ENCODE measurements around the gene SLC36A3. TPM values are rescaled to one million over a fixed set of nuclear protein-coding genes. Genes with fewer than 3 reads are reported as not detected.
"Not testable (repeated sequence)": the region's sequence is repeated elsewhere in the genome, so short reads cannot be mapped to it uniquely, and the experiment has no call there.

Gene SLC36A3
- polyA plus RNA-seq, 1 donor: not detected

GRCh38 chr5:151258816-151259215 is 44.8 kb downstream of the SLC36A3 start:
- DNase-seq: no peak

- DNase-seq: no peak
These were observed 45.4 kb downstream of the SLC36A3 start for GRCh38 chr5:151258201-151258611.

DNA sequence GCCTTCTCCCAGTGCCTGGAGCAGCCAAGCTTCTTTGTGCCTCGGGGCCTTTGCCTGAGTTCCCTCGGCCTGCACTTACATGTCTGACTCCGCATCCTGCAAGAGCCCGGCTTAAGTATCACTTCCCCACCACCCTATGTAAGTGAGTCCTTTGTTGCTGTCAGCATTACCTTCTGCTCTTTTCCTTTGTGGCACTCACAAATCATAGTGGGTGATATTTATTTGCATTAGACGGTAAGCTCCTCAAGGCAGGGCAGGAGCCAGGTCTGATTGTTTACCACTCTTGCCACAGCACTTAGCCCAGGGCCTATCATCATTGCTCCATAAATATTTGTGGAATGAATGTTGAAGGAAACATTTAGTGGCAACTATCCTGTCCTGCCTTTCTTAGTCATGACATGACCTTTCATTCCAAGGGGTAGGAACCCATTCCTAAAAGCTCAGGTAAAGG is 45.8 kb downstream of the SLC36A3 start:
- DNase-seq: no peak

GRCh38 chr5:151255621-151256286 is 47.8 kb downstream of the SLC36A3 start:
- DNase-seq: no peak

- DNase-seq: not testable (repeated sequence)
These were observed 48.6 kb downstream of the SLC36A3 start for GRCh38 chr5:151254990-151255389.

DNA sequence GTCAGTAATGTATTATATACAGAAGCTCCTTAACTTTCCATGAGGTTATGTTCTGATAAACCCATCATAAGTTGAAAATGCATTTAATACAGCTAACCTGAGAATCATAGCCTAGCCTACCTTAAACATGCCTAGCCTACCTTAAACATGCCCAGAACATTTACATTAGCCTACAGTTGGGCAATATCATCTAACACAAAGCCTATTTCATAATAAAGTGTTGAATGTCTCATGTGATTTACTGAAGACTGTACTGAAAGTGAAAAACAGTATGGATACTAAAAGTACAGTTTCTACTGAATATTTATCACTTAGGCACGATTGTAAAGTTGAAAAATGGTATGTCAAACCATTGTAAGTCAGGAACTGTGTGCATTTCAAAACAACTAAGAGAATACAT is 49.0 kb downstream of the SLC36A3 start:
- no peak for DNase-seq

- DNase-seq: no peak
These were observed 50.0 kb downstream of the SLC36A3 start for GRCh38 chr5:151253605-151253950.

DNA sequence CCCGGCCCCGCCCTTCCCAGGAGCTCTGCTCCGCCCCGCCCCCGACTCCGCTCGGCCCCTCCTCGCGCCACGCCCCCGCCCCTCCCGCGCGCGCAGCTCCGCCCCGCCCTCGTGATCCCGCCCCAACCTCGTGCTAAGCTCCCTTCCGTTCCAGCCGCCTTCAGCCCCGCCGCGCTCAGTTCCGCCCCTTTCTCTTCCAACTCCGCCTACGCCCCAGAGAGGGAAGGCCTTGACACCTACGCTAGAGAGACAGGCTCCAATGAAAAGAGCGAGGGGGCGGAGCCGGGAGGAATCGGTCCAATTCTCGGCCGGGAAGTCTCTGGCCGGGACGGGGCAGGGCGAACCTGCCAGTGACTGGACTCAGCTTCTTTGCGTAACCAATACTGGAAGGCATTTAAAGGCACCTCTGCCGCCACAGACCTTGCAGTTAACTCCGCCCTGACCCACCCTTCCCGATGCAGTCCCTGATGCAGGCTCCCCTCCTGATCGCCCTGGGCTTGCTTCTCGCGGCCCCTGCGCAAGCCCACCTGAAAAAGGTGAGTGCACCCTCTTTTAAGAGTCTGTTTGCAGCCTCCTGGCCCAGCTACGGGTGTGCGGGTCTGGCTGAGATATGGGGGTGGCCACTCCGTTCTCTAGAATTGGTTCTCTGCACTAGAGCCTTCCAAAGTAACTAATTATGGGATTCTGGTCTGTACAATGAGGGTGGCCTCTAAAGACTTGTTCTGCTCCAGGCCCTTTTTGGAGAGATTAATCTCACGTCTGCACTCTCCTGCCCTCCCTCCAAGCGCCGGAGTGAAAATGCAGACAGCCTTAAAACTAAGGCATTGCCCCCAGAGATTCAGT is 50.6 kb downstream of the SLC36A3 start, which contains the start of gene GM2A:
Gene GM2A (plus strand): TSS at position 424 of the 843 bp plus-strand sequence. CDS start 32 bp downstream, at position 456.
- peak; percentile 99 for DNase-seq

DNA sequence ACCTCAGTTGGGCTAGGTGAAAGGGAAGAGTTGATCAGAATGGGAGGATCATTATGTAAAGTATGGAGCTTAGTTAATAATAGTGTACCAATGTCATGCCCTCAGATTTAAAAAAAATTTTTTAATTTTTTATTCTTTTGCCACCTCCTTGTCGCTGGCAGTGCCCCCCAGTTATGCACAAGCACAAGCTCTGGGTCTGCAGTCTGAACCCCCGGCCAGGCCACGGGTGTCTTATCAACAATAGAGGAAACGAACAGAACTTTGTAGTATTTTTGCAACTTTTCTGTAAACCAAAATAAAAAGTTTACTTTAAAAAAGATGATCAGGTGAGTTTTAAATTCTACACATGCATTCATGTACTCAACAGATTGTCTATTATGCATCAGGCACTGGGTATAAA is 51.9 kb downstream of the SLC36A3 start:
- no peak for DNase-seq

GRCh38 chr5:151251001-151251551 is 52.5 kb downstream of the SLC36A3 start:
- DNase-seq: no peak

GRCh38 chr5:151250346-151251000 is 53.1 kb downstream of the SLC36A3 start:
- DNase-seq: no peak

- no peak for DNase-seq
These were observed 54.3 kb downstream of the SLC36A3 start for GRCh38 chr5:151249281-151249680.

GRCh38 chr5:151248651-151249050 is 54.9 kb downstream of the SLC36A3 start:
- DNase-seq: no peak

- no peak for DNase-seq
These were observed 57.8 kb downstream of the SLC36A3 start for GRCh38 chr5:151245680-151246219.

- no peak for DNase-seq
These were observed 59.4 kb downstream of the SLC36A3 start for GRCh38 chr5:151244206-151244605.

DNA sequence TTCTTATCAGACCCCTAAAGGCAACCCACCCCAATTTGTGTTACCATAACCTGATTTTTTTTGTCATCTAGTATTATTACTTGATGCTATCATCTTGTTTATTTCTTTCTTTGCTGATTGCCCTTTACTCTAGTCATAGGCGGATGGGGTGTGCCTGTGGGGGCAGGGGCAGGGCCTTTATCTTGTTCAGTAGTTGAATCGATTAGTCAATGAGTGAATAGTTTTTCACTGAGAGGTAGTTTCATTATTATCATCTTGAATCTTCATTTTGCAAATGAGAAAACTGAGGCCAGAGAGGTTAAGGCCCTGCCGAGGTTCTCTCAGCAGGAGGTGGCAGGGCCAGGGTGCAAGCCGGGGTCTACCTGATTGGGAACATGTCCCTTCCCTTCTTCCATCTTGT is 60.0 kb downstream of the SLC36A3 start:
- no peak for DNase-seq

DNA sequence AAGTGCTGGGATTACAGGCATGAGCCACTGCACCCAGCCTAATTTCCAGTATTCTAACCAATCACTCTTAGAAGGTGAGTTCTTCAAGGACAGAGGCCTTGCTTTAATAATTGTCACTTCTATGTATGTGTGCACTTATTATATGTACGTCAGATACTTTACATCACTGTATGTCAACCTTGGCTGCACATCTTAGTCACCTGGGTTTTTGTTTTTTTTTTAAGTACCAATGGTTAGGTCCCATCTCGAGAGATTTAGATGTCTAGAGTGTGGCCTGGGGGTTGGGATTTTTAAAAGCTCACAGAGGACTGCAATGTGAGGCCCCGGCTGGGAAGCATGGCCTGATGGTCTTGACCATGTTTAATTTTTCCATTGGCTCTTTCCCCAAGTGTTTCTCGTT is 60.4 kb downstream of the SLC36A3 start:
- DNase-seq: no peak

- no peak for DNase-seq
These were observed 62.5 kb downstream of the SLC36A3 start for GRCh38 chr5:151240924-151241635.

DNA sequence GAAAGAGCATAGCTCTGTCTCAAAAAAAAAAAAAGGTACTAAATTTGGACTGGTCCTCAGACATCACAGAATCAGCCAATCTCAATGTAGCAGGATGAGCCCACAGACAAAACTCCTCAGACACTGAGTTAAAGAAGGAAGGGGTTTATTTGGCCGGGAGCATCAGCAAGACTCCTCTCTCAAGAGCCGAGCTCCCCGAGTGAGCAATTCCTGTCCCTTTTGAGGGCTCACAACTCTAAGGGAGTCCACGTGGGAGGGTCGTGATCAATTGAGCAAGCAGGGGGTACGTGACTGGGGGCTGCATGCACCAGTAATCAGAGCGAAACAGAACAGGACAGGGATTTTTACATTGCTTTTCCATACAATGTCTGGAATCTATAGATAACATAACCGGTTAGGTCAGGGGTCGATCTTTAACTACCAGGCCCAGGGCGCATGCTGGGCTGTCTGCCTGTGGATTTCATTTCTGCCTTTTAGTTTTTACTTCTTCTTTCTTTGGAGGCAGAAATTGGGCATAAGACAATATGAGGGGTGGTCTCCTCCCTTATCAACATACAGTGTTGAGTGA is 63.2 kb downstream of the SLC36A3 start:
- not testable (repeated sequence) for DNase-seq

DNA sequence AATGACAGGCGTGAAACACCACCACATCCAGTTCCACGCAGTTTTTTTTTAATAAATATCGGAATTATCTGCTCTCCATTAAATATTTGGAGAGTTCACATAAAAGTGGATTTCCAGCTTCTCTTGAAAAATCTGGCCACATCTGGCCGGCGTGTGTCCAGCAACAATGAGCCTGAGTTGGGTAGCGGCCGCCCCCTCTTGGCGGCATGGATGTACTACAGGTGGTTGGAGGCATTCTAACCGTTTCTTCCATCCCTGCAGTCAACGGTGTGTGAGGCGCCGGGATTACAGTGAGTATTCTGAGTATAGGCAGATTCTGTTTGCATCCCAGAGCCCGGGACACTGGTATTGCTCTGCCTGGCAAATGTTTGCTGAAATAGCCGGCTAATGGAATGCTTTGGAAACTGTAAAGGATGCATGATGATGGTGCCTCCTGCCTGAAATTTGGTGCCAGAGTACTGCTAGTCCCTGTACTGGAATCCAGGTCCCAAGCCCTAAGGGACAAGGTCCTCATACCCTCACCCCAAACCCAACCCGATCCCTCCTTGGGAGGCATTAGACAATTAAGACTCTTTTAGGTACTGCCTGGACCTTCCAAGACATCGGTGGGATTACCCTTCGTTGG is 64.2 kb downstream of the SLC36A3 start:
- peak; percentile 74 for DNase-seq

DNA sequence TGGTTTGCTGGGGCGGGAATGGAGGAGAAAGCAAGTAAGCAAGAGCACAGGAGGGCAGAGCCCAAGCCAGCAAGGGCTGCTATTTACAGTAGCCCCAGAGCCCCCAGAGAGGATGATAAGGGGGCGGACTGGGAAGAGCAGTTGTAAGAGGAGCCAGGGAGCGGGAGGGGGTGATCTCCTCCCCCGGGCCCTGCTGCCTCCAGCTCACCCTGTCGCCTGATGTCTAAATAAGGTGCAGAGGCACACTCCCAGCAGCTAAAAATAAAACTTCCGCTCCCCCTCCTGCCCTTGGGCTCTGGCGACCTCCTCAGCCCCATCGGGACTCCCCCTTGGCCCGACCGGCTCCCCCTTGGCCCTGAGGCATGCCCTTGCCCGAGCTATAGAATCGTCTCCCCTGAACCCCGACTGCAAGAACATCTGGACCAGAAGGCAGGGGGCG is 65.2 kb downstream of the SLC36A3 start:
- no peak for DNase-seq
